HFF-Myc (cell line): ENCODE results near the gene AVPR1B.

ENCODE experiments used
- DNase-seq: peaks from one replicate; pipeline ENCODE4 v3.0.0-alpha.2; 2011; ENCODE audit warnings: low read depth; ENCODE audit errors: extremely low read depth
- H3K4me3 ChIP-seq: replicated peaks from 2 replicates; pipeline ENCODE4 v1.5.1; 2011; ENCODE audit warnings: low read depth, mild to moderate bottlenecking, control low read depth, low read length
- TF ChIP-seq, protein P1 (sequence below): IDR thresholded peaks from 2 replicates; pipeline ENCODE4 v1.5.1; 2012; ENCODE audit warnings: mild to moderate bottlenecking, low read depth, low read length, control low read depth; ENCODE audit errors: missing control alignments

Gene AVPR1B

DNA sequence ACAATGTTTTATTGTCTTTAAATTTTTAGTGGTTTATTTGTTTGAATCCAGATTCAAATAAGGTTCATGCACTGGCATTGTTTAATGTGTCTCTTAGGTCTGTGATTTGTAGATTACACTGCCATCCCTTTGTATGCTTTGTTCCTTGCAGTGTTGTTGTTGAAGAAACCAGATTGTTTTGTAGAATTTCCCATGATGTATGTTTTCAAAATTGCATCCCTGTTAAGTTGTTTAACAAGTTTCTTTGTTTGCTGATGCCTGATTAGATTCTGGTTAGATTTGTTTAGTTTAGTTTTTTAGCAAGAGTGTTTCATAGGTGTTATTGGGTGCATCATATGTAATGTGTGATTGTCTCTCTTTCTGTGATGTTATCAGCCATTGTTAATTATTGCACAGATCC, 5.5 kb upstream of the AVPR1B start:
- no peak overlapping the region for H3K4me3 ChIP-seq
- TF ChIP-seq, protein P1, sequence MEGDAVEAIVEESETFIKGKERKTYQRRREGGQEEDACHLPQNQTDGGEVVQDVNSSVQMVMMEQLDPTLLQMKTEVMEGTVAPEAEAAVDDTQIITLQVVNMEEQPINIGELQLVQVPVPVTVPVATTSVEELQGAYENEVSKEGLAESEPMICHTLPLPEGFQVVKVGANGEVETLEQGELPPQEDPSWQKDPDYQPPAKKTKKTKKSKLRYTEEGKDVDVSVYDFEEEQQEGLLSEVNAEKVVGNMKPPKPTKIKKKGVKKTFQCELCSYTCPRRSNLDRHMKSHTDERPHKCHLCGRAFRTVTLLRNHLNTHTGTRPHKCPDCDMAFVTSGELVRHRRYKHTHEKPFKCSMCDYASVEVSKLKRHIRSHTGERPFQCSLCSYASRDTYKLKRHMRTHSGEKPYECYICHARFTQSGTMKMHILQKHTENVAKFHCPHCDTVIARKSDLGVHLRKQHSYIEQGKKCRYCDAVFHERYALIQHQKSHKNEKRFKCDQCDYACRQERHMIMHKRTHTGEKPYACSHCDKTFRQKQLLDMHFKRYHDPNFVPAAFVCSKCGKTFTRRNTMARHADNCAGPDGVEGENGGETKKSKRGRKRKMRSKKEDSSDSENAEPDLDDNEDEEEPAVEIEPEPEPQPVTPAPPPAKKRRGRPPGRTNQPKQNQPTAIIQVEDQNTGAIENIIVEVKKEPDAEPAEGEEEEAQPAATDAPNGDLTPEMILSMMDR = no peak
- no peak for DNase-seq

DNA sequence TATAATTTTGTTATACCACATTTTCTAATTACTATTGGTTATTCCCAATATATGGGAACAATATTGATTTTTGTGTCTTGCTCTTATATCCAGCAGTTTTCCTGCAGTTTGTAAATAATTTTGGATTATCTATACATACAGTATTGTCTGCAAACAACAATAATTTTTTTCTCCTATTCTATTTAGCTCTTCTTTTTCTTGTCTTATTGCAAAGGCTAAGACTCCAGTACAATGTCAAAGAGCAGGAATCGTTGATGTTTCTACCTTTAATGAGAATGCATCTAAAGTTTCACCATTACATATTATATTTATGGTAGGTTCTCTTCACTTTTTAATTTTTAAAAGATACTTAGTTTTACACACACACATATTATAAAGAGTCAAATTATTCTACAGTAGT, 4.1 kb upstream of the AVPR1B start:
- no peak for DNase-seq
- no peak overlapping the region for H3K4me3 ChIP-seq
- TF ChIP-seq, protein P1 = no peak

DNA sequence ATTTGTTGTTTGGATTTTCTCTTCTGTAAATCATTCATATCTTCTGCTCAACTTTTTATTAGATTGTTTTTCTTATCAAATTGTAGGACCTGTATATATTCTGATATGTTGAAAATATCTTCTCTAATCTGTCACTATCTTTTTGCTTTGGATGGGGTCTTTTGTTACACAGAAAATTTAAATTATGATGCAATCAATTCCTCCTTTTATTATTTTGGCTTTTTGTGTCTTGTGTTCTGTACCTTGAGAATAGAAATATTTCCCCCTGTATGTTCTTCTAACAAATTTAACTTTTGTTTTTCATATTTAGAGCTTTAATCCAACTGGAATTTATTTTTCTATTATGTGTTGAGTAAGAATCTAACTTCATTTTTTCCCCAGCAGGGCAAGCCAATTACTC, 3.2 kb upstream of the AVPR1B start:
- H3K4me3 ChIP-seq = no peak overlapping the region
- DNase-seq = no peak
- TF ChIP-seq, protein P1 = no peak

DNA sequence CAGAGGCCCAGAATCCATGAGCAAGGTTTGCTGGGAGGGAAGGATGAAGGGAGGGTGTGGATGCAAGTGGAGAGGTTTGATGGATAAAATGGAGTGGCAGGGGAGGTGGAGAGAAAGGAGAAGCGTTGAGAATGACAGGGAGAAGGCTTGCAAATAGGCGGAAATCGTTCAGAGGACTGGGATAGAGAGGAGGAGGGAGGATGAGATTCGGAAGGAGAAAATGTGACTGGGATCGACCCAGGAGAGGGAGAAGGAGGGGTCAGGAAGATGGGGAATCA, 376 bp downstream of the AVPR1B start:
- no peak for DNase-seq
- TF ChIP-seq, protein P1 = no peak
- H3K4me3 ChIP-seq = no peak overlapping the region

DNA sequence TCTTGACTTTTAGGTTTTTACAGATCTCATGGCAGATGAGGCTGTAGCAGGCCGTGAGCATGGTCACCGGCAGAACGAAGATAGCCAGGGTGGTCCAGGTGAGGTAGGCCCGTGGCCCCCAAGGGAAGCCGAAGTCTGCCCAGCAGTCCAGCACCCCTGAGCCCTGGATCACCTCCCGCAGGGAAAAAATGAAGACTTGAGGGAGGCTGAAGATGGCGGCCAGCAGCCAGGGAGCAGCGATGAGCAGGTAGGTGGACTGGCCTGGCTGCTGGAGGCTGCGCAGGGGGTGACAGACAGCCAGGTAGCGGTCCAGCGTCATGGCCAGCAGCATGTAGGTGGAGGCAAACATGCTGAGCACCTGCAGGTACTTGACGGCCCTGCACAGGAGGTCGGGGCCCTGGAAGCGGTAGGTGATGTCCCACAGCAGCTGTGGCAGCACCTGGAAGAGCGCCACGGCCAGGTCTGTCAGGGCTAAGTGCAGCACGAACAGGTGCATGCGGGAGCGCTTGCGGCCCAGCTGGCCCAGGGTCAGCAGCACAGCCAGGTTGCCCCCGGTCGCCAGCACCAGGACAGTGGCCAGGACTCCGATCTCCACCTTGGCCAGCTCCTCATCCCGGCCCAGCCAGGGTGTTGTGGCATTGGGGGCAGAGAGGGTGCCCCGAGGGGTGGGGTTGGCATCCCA, 856 bp downstream of the AVPR1B start:
- no peak for DNase-seq
- TF ChIP-seq, protein P1 = no peak
- H3K4me3 ChIP-seq = no peak overlapping the region

DNA sequence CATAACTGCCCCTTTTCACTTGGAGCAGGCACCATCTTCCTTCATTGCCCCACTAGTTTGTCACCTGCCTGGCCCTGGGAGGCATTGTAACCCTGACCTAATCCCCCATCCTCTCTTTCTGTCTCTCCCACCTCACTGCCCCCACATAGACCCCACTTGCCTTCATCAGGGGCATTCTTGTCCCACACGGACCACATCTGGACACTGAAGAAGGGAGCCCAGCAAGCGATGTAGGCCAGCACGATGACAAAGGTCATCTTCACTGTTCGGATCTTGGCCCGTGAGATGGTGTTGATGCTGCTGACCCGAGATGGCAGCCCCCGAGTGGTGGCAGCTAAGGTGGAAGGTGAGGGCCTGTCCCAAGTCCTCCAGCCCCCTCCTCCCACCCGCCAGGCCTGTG, 1.4 kb downstream of the AVPR1B start:
- no peak overlapping the region for H3K4me3 ChIP-seq
- no peak for DNase-seq
- TF ChIP-seq, protein P1 = no peak

DNA sequence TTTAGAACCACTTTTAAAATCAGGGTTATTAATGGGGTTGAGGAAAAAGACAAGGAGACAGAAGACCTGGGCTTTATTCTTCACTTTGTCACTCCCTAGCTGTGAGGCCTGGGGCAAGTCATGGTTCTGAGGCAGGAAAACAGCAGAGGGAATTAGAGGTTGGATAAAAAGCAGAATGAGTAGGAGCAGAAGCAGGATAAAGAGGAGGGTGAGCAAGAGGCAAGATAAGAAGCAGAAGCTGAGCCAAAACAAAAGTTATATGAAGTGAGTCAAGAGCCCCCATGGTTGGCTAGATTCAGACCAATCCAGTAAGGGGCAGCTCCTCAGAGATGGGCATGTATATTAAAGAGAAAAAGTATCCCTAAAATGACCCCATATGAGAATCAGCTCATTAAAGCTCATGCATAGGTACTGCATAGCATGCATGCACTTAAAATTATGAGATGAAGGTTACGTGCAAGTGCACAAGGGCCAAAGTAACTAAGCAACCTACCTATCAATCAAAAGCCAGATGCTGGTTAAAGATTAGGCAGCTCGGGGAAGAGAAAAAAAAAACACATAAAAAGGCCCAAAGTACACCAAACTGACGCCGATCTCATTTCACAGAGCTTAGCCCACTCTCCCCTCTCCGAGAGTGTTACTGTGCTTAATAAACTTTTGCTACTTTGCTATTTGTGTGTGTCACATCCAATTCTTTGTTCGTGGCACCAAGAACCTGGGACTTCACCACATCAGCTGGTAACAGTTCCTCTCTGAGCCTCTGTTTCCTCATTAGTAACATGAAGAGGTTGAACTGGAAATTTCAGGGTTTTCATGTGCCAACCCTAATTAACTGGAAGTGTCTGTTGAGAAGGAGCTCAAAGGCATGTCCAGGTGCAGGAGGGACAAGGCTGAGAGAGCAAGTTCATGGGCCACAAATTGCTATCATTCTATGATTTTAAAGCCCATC, 2.2 kb downstream of the AVPR1B start:
- TF ChIP-seq, protein P1 = no peak
- H3K4me3 ChIP-seq = no peak overlapping the region
- no peak for DNase-seq
